H1 (cell line): Measurements from ENCODE around the gene UGT1A6.
"Not testable (repeated sequence)": the region's sequence is repeated elsewhere in the genome, so short reads cannot be mapped to it uniquely, and the experiment has no call there.

ENCODE experiments used
- CBX5 ChIP-seq: fragments of 300-800, 300-1000 bp; sonication (generic); IDR thresholded peaks from 2 replicates; pipeline ENCODE4 v1.7.1; 2016; ENCODE audit warnings: antibody characterized with exemption, low read length, low read depth
- CBX8 ChIP-seq: fragments of 300-800, 300-1000 bp; sonication (generic); IDR thresholded peaks from 2 replicates; pipeline ENCODE4 v1.7.1; 2016; ENCODE audit warnings: low read depth, low read length, borderline replicate concordance
- CTCF ChIP-seq, 3 experiments: IDR thresholded peaks; 1 replicate in 2 of 3; 2 replicates in 1 of 3; pipeline versions ENCODE4 v1.5.1 to v1.6.1; 2011; ENCODE audit warnings: low read length in 3 of 3, mild to moderate bottlenecking in 3 of 3, inconsistent platforms in 2 of 3, low read depth in 1 of 3, moderate library complexity in 1 of 3; ENCODE audit not compliant: insufficient read depth in 1 of 3; ENCODE audit errors: control extremely low read depth in 1 of 3
- EZH2 ChIP-seq: fragments of 200-600 bp; sonication (generic); IDR thresholded peaks from 2 replicates; pipeline ENCODE4 v1.7.1; 2012; ENCODE audit warnings: low read depth, mild to moderate bottlenecking, moderate library complexity, low read length, inconsistent platforms; ENCODE audit not compliant: severe bottlenecking
- FOSL1 ChIP-seq: IDR thresholded peaks from 2 replicates; pipeline ENCODE4 v1.6.1; 2011; ENCODE audit warnings: mild to moderate bottlenecking, low read depth, low read length, moderate library complexity; ENCODE audit not compliant: insufficient read depth
- POLR2A ChIP-seq, 2 experiments: IDR thresholded peaks; 1 replicate in 1 of 2; 2 replicates in 1 of 2; pipeline ENCODE4 v1.6.1; 2011; ENCODE audit warnings: low read depth in 2 of 2, low read length in 2 of 2, mild to moderate bottlenecking in 2 of 2; ENCODE audit errors: control extremely low read depth in 1 of 2
- POLR2AphosphoS5 ChIP-seq: IDR thresholded peaks from 2 replicates; pipeline ENCODE4 v1.6.1; 2011; ENCODE audit warnings: low read depth, low read length
- RAD21 ChIP-seq, 2 experiments: IDR thresholded peaks in 1 of 2; conservative IDR thresholded peaks in 1 of 2; 2 replicates each; pipeline ENCODE4 v1.6.1; 2011; ENCODE audit warnings: low read depth in 2 of 2, low read length in 2 of 2, improper control_type of control experiment in 1 of 2, inconsistent platforms in 1 of 2, mild to moderate bottlenecking in 1 of 2, moderate library complexity in 1 of 2
- RNF2 ChIP-seq: fragments of 200-900, 300-1000 bp; sonication (generic); IDR thresholded peaks from 2 replicates; pipeline ENCODE4 v1.7.1; 2016; ENCODE audit warnings: borderline replicate concordance, low read depth, mild to moderate bottlenecking, antibody characterized with exemption, low read length; ENCODE audit not compliant: poor library complexity, severe bottlenecking; ENCODE audit errors: missing control alignments
- TAF1 ChIP-seq: IDR thresholded peaks from 2 replicates; pipeline ENCODE4 v1.6.1; 2011; ENCODE audit warnings: mild to moderate bottlenecking, low read depth, low read length

GRCh38 chr2:233646033-233646432 lies 46.7 kb upstream of the UGT1A6 start:
- not testable (repeated sequence) for TF ChIP-seq EZH2; TAF1; RAD21 (IDR thresholded peaks at IDR 0.05 in 1 of 2, conservative IDR thresholded peaks at IDR 0.05 in 1 of 2; ENCODE audit: low read depth in 2 of 2, low read length in 2 of 2); CTCF (IDR thresholded peaks at IDR 0.05; ENCODE audit: control extremely low read depth in 1 of 3, insufficient read depth in 1 of 3, low read depth in 1 of 3, low read length in 3 of 3); FOSL1; POLR2AphosphoS5; POLR2A (IDR thresholded peaks at IDR 0.05; ENCODE audit: control extremely low read depth in 1 of 2, low read depth in 2 of 2, low read length in 2 of 2); CBX5; RNF2; CBX8
